Measurements from ENCODE around the gene RBM33. TPM values are rescaled to one million over a fixed set of nuclear protein-coding genes. Genes with fewer than 3 reads are reported as not detected.

RBM33 gene
- total and polyA plus RNA-seq, 5 donors = 16.6 to 39.1 (median 38.0) TPM

DNA sequence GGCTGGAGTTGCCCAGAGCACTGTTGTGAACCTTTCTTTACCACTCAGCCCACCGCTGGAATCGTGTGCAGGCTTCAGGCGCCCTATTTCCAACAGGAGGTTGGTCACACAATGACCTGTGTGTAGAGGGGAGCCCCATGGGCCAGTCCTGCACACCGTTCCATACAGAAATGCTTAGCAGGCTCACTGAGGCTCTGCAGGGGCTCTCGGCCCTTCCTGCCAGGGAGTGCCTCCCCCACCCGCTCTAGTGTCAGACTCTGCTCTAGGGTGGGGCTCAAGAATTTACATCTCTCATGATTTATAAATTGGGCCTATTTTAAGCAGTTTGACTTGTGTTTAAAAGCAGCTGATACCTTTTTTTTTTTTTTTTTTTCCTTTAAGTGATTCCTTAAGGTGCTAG is 125.8 kb downstream of the RBM33 start:
- intact Hi-C loops (cut with DNase I) = no loop called here
- no peak for DNase-seq
- H3K27me3 ChIP-seq (ENCODE audit: control insufficient read depth, insufficient read depth) = no peaks in the 10 kb centered on the region
- ATAC-seq = no peak
- no peak overlapping the region for H3K27ac ChIP-seq (ENCODE audit: low read length)
- H3K4me3 ChIP-seq (ENCODE audit: low read length) = no peak overlapping the region
- no peaks in the 10 kb centered on the region for H3K9me3 ChIP-seq (ENCODE audit: control insufficient read depth, low read length)
- no peaks in the 10 kb centered on the region for H3K4me1 ChIP-seq (ENCODE audit: control insufficient read depth, insufficient read depth, low read length)
- 92% methylated on average over 6 of the region's 6 CpGs for WGBS

GRCh38 chr7:155773531-155773930 is 129.1 kb downstream of the RBM33 start:
- DNase-seq (no peak), ATAC-seq (no peak)
- Histone ChIP-seq H3K4me1 (ENCODE audit: control insufficient read depth, insufficient read depth, low read length) (no peaks in the 10 kb centered on the region), H3K27ac (ENCODE audit: low read length) (no peak overlapping the region), H3K27me3 (ENCODE audit: control insufficient read depth, insufficient read depth) (no peaks in the 10 kb centered on the region), H3K4me3 (ENCODE audit: low read length) (no peak overlapping the region), H3K9me3 (ENCODE audit: control insufficient read depth, low read length) (no peaks in the 10 kb centered on the region)
- intact Hi-C loops (cut with DNase I) = no loop called here
- WGBS = 96% methylated on average over 4 of the region's 4 CpGs

- DNase-seq = peak; percentile 67 to 73 (median 70)
- Histone ChIP-seq H3K27ac (ENCODE audit: low read length) (no peak overlapping the region), H3K9me3 (ENCODE audit: control insufficient read depth, low read length) (no peaks in the 10 kb centered on the region), H3K4me3 (ENCODE audit: low read length) (no peak overlapping the region), H3K27me3 (ENCODE audit: control insufficient read depth, insufficient read depth) (no peaks in the 10 kb centered on the region), H3K4me1 (ENCODE audit: control insufficient read depth, insufficient read depth, low read length) (no peaks in the 10 kb centered on the region)
- WGBS = 86% methylated on average over 14 of the region's 14 CpGs
- peak; percentile 55 to 69 for ATAC-seq
- intact Hi-C loops (cut with DNase I) = no loop called here
These were observed 130.5 kb downstream of the RBM33 start for GRCh38 chr7:155774947-155775346.

DNA sequence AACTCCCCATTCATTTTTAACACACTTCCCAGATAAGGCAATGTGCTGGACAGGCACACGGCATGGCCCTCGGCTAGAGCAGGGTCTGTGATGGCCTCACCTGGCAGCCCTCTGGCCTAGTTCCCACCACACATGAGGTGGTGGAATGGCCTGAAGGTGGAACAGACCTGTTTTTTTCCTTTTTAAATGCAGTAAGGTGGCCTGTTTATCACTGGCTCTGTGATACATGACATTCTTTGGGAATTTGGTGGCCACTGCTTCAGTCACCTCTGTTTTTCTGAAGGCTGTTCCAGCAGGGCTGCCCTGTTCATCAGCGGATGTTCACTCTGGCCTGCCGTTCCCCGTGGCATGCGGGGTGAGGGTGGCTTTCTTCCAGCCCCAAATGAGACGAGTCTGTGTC is 131.2 kb downstream of the RBM33 start:
- Histone ChIP-seq H3K27me3 (ENCODE audit: control insufficient read depth, insufficient read depth) (no peaks in the 10 kb centered on the region), H3K4me3 (ENCODE audit: low read length) (no peak overlapping the region), H3K27ac (ENCODE audit: low read length) (no peak overlapping the region), H3K4me1 (ENCODE audit: control insufficient read depth, insufficient read depth, low read length) (no peaks in the 10 kb centered on the region), H3K9me3 (ENCODE audit: control insufficient read depth, low read length) (no peaks in the 10 kb centered on the region)
- intact Hi-C loops (cut with DNase I) = no loop called here
- 80% methylated on average over 7 of the region's 7 CpGs for WGBS
- ATAC-seq (no peak), DNase-seq (no peak)

- intact Hi-C loops (cut with DNase I) = no loop called here
- no peak for DNase-seq
- no peak overlapping the region for H3K4me3 ChIP-seq (ENCODE audit: low read length)
- H3K9me3 ChIP-seq (ENCODE audit: control insufficient read depth, low read length) = no peaks in the 10 kb centered on the region
- no peak overlapping the region for H3K27ac ChIP-seq (ENCODE audit: low read length)
- no peaks in the 10 kb centered on the region for H3K27me3 ChIP-seq (ENCODE audit: control insufficient read depth, insufficient read depth)
- H3K4me1 ChIP-seq (ENCODE audit: control insufficient read depth, insufficient read depth, low read length) = no peaks in the 10 kb centered on the region
- WGBS = 80% methylated on average over 8 of the region's 8 CpGs
- no peak for ATAC-seq
These were observed 132.1 kb downstream of the RBM33 start for GRCh38 chr7:155776606-155777005.

DNA sequence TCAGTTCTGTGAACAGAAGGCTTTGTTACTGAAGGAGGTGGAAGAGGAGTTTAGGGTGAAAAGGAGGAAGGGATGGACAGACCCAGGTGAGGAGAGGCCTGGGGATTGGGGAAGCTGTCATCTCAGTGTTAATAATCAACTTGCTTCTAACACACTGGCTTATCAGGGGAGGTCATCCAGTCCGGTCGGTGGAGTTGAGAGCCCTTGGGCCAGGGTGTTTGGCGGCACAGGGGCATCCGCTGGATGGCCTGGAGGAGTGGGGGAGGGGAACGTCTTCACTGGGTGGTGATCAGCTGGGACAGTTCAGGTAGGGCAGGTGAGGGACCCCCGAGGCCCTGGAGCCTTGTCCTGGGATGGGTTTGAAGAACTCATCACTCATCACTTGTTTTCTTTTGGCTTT is 133.9 kb downstream of the RBM33 start:
- H3K4me3 ChIP-seq (ENCODE audit: low read length) = no peak overlapping the region
- no peak overlapping the region for H3K27ac ChIP-seq (ENCODE audit: low read length)
- no peak for ATAC-seq
- intact Hi-C loops (cut with DNase I) = no loop called here
- H3K9me3 ChIP-seq (ENCODE audit: control insufficient read depth, low read length) = no peaks in the 10 kb centered on the region
- WGBS = 80% methylated on average over 6 of the region's 6 CpGs
- no peaks in the 10 kb centered on the region for H3K4me1 ChIP-seq (ENCODE audit: control insufficient read depth, insufficient read depth, low read length)
- no peak for DNase-seq
- H3K27me3 ChIP-seq (ENCODE audit: control insufficient read depth, insufficient read depth) = no peaks in the 10 kb centered on the region

GRCh38 chr7:155780884-155781283 is 136.4 kb downstream of the RBM33 start:
- Histone ChIP-seq H3K4me1 (ENCODE audit: control insufficient read depth, insufficient read depth, low read length) (no peaks in the 10 kb centered on the region), H3K4me3 (ENCODE audit: low read length) (no peak overlapping the region), H3K27me3 (ENCODE audit: control insufficient read depth, insufficient read depth) (no peaks in the 10 kb centered on the region), H3K27ac (ENCODE audit: low read length) (no peak overlapping the region), H3K9me3 (ENCODE audit: control insufficient read depth, low read length) (no peaks in the 10 kb centered on the region)
- ATAC-seq (no peak), DNase-seq (no peak)
- 95% methylated on average over 24 of the region's 24 CpGs for WGBS
- intact Hi-C loops (cut with DNase I) = no loop called here

- no peak overlapping the region for H3K27ac ChIP-seq (ENCODE audit: low read length)
- ATAC-seq (no peak), DNase-seq (no peak)
- 92% methylated on average over 20 of the region's 20 CpGs for WGBS
- H3K4me3 ChIP-seq (ENCODE audit: low read length) = no peak overlapping the region
- H3K27me3 ChIP-seq (ENCODE audit: control insufficient read depth, insufficient read depth) = no peaks in the 10 kb centered on the region
- intact Hi-C loops (cut with DNase I) = no loop called here
- no peaks in the 10 kb centered on the region for H3K9me3 ChIP-seq (ENCODE audit: control insufficient read depth, low read length)
- H3K4me1 ChIP-seq (ENCODE audit: control insufficient read depth, insufficient read depth, low read length) = no peaks in the 10 kb centered on the region
These were observed 137.0 kb downstream of the RBM33 start for GRCh38 chr7:155781433-155781832.

- H3K9me3 ChIP-seq (ENCODE audit: control insufficient read depth, low read length) = no peaks in the 10 kb centered on the region
- no peak overlapping the region for H3K27ac ChIP-seq (ENCODE audit: low read length)
- intact Hi-C loops (cut with DNase I) = no loop called here
- ATAC-seq (no peak), DNase-seq (no peak)
- no peak overlapping the region for H3K4me3 ChIP-seq (ENCODE audit: low read length)
- 85% methylated on average over 10 of the region's 10 CpGs for WGBS
- no peaks in the 10 kb centered on the region for H3K27me3 ChIP-seq (ENCODE audit: control insufficient read depth, insufficient read depth)
- H3K4me1 ChIP-seq (ENCODE audit: control insufficient read depth, insufficient read depth, low read length) = no peaks in the 10 kb centered on the region
These were observed 138.0 kb downstream of the RBM33 start for GRCh38 chr7:155782466-155782865.

GRCh38 chr7:155785536-155785935 is 141.1 kb downstream of the RBM33 start:
- Histone ChIP-seq H3K27ac (ENCODE audit: low read length) (no peak overlapping the region), H3K4me1 (ENCODE audit: control insufficient read depth, insufficient read depth, low read length) (no peaks in the 10 kb centered on the region), H3K27me3 (ENCODE audit: control insufficient read depth, insufficient read depth) (no peaks in the 10 kb centered on the region), H3K4me3 (ENCODE audit: low read length) (no peak overlapping the region), H3K9me3 (ENCODE audit: control insufficient read depth, low read length) (no peaks in the 10 kb centered on the region)
- no peak for DNase-seq
- ATAC-seq = no peak
- WGBS = 90% methylated on average over 10 of the region's 10 CpGs
- intact Hi-C loops (cut with DNase I) = no loop called here

DNA sequence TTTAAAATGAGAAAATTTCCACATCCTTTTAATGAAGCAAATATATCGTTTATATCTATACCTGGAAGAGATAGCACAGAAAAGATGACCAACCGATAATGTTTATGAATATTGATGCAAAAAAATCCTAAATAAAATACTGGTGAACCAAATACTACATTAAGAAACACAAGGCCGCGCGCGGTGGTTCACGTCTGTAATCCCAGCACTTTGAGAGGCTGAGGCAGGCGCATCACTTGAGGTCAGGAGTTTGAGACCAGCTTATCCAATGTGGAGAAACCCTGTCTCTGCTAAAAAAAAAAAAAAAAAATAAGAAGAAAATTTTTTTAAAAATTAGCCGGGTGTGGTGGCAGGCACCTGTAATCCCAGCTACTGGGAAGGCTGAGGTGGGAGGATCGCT is 142.0 kb downstream of the RBM33 start:
- Histone ChIP-seq H3K27ac (ENCODE audit: low read length) (no peak overlapping the region), H3K27me3 (ENCODE audit: control insufficient read depth, insufficient read depth) (no peaks in the 10 kb centered on the region), H3K9me3 (ENCODE audit: control insufficient read depth, low read length) (no peaks in the 10 kb centered on the region), H3K4me1 (ENCODE audit: control insufficient read depth, insufficient read depth, low read length) (no peaks in the 10 kb centered on the region), H3K4me3 (ENCODE audit: low read length) (no peak overlapping the region)
- DNase-seq (no peak), ATAC-seq (no peak)
- WGBS = 88% methylated on average over 10 of the region's 10 CpGs
- intact Hi-C loops (cut with DNase I) = no loop called here

DNA sequence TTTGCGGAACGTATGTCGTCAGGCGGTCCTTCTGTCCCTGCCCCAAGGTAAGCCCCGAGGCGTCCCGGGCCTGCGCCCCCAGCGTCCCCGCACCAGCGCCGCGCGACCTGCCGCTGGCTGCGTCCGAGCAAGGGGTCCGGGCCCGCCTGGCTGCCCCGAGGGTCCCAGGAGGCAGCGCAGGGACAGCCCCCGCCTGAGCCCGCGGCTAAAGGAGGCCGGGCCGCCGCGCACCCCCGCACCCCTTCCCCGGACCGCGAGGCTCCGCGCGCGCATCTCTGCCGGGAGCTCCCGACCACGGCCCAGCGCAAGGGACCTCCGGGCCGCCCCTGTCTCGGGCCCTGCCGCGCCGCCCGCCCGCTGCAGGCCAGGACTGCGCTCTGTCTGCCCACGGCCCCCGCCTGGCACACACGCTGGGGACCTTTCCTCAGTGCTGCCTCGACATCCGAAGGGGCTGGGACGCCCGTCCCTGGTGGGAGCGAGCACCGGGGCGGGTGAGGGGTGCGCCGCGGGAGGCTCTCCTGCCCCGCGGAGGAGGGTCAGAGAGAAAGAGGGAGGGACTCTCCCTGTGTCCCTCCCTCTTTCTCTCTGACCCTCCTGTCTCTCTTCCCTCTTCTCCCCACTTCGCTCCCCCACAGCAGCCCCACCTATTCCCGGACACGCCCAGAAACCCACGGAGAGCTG is 142.8 kb downstream of the RBM33 start:
- Histone ChIP-seq H3K4me1 (ENCODE audit: control insufficient read depth, insufficient read depth, low read length) (no peaks in the 10 kb centered on the region), H3K27ac (ENCODE audit: low read length) (no peak overlapping the region), H3K27me3 (ENCODE audit: control insufficient read depth, insufficient read depth) (no peaks in the 10 kb centered on the region), H3K9me3 (ENCODE audit: control insufficient read depth, low read length) (no peaks in the 10 kb centered on the region), H3K4me3 (ENCODE audit: low read length) (peak overlapping the region; percentile 34)
- 3% methylated on average over 68 of the region's 68 CpGs for WGBS
- intact Hi-C loops (cut with DNase I) = no loop called here
- ATAC-seq = peak; percentile 49
- DNase-seq = peak in 1 of 3 donors; percentile 38
